Urinary bladder (tissue), 4 donors: ENCODE data around the gene CCDC167. TPM values are rescaled to one million over a fixed set of nuclear protein-coding genes. Genes with fewer than 3 reads are reported as not detected.
"Not testable (repeated sequence)": the region's sequence is repeated elsewhere in the genome, so short reads cannot be mapped to it uniquely, and the experiment has no call there.

Source experiments
- DNase-seq: peaks from one replicate; pipeline ENCODE4 v3.0.0-alpha.2; 2015; ENCODE audit errors: extremely low spot score
- H3K27ac ChIP-seq: one replicate; pipeline ENCODE4 v1.5.1; 2013; ENCODE audit warnings: low read depth, mild to moderate bottlenecking, moderate library complexity
- H3K36me3 ChIP-seq: one replicate; pipeline ENCODE4 v1.6.1; 2013; ENCODE audit warnings: mild to moderate bottlenecking, moderate library complexity; ENCODE audit not compliant: insufficient read depth
- H3K4me1 ChIP-seq: one replicate; pipeline ENCODE4 v1.6.1; 2013; ENCODE audit warnings: mild to moderate bottlenecking, moderate library complexity; ENCODE audit not compliant: insufficient read depth
- H3K4me3 ChIP-seq: one replicate; pipeline ENCODE4 v1.5.1; 2013; ENCODE audit warnings: low read depth, low read length
- WGBS: extraction: QIAGEN DNeasy Blood & Tissue Kit; methylation state at CpG from one replicate; pipeline ENCODE4 v1.1.7; 2013; 5-methylcytosine and 5-hydroxymethylcytosine counted together
- polyA plus RNA-seq: library from polyadenylated mRNA; stranded (reverse); fragments of 200-250 nt; gene quantifications from one replicate; pipeline ENCODE4 v1.2.3, GENCODE V29; 2013
- total RNA-seq: library from RNA; depleted of rRNA; stranded (reverse); fragments of >200 nt; gene quantifications from one replicate; pipeline ENCODE4 v1.2.3, GENCODE V29; 2014
- donor health status: healthy with polysubstance abuse.
- donor health status: healthy.

Gene CCDC167
- total and polyA plus RNA-seq, 2 donors: 10.4 to 25.7 TPM

DNA sequence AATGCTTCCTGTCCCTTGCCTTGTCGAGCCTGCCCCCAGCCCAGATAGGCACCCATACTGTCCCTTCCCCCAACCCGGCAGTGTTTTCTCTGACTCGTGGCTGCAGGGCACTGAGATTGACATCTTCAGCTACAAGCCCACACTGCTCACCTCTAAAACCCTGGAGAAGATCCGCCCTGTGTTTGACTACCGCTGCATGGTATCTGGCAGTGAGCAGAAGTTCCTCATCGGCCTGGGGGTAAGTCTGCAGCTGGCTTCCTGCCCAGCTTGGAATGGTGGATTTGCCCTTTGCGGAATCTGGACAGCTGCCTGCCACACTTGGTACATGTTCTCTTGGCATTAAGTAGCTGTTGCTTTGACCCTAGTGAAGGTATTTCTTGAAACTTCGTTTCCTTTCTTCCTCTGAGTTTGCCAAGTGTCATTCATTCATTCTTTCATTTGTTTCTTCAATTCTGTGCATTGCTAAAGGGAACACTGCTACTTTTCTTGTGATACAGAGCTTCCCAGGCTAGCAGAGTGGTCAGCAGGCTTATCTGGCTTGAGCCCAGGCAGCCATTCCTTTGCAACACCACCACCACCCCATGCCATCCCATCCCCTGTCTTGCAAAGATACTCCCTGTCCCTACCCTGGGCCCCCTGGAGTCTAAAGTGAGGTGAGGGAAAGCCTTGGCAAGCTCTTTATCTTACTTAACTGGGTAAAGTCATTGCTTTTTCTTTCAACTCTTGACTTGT lies 26.2 kb downstream of the CCDC167 start:
- 57% methylated on average over 8 of the region's 8 CpGs for WGBS
- no peak overlapping the region for H3K27ac ChIP-seq
- no peak overlapping the region for H3K4me3 ChIP-seq
- no peak for DNase-seq
- peaks cover 8% of the 10 kb centered on the region for H3K36me3 ChIP-seq
- no peaks in the 10 kb centered on the region for H3K4me1 ChIP-seq

DNA sequence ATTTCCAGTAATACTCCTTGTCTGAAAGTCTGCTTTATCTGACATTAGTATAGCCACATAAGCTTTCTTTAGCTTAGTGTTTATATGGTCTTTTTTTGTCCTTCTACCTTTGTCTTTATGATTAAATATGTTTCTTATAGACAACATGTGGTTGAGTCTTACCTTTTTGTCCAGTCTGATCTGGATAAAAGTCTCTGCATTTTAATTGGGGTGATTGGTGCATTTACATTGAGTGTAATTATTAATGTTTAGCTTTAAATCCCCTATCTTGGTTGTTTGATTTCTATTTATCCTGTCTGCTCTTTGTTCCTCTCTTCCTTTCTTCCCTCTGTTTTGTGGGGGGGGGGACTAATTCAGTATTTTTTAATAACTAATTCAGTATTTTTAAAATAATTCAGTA lies 32.0 kb downstream of the CCDC167 start:
- Histone ChIP-seq H3K36me3 (peaks cover 10% of the 10 kb centered on the region), H3K4me3 (no peak overlapping the region), H3K4me1 (no peaks in the 10 kb centered on the region), H3K27ac (no peak overlapping the region)
- no peak for DNase-seq

DNA sequence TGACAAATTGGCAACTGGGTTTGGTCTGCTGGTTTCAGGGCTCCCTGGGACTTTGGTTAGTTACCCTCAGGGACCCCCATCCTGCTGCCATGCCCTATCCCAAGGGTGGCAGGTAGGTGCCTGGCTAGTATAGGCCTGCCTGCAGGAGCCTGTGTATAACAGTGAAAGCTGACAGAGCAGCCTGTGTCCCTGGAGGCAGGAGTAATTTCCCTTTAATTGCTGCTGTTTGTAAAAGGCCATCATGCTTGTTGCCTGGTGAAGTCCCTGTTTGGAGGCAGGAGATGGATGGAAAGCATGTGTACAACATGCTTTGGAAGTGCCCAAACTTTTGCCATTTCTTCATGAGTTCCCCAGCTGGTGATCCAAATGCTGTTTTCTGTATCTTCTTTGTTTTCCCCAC lies 36.6 kb downstream of the CCDC167 start:
- no peaks in the 10 kb centered on the region for H3K4me1 ChIP-seq
- peaks cover 5% of the 10 kb centered on the region for H3K36me3 ChIP-seq

DNA sequence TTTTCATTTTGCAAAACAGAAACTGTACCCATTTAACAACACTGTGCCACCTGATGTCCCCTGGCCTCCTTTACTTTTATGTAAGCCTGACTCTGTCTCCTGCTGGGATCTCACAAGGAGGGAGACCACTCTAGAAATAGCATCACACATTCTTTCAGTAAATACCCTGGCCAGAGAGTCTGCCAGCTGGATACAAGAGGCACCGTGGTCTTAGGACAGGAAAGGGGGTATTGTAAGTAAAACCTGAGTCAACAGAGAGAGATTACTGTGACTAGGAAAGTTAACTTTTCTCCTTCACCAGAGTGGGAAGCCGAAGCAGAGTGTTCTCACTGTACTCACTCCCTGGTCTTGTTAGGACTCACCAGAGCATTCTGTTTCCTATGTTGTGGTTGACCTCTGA lies 38.9 kb downstream of the CCDC167 start:
- 74% methylated on average over 2 of the region's 2 CpGs for WGBS
- Histone ChIP-seq H3K4me3 (no peak overlapping the region), H3K4me1 (no peaks in the 10 kb centered on the region), H3K36me3 (peaks cover 3% of the 10 kb centered on the region), H3K27ac (no peak overlapping the region)
- no peak for DNase-seq

More for the DNA sequence above, 36.6 kb downstream of the CCDC167 start:
- Histone ChIP-seq H3K27ac (no peak overlapping the region), H3K4me3 (no peak overlapping the region)
- DNase-seq: no peak

DNA sequence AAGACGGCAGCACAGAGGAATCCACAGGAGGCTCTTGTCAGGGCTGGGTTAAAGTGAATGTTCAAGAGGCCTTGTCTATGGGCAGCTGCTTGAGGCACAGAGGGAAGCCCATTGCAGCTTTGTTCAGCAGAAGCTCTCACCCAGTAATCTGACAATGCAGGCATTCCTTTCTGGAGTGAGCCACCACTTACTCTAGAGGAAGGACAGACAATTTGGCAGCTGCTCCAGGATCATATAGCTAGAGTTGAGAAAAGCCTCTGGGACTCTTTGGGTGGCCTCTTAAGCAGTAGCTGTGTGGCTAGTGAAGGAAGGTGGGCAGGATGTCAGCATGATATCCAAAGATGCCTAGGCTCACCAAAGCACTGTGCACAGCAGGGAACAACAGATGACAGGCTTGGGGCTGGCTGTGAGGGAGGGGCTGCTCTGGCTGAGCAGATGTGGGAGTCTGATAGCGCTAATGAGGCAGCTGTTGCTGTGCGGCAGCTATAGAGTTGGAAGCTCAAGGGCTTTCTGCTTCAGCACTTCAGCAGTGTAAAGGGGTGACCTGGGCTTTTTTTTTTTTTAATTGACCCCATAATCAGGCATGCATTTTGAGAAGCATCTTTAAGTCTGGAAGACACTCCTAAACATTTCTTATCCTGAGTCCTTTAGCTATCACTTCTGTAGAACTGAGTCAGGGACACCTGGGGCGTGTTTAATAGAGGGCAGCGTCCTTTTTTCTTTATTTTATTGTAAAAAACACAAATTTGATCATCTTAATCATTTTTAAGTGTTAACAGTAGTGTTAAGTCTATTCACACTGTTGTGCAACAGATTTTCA lies 39.5 kb downstream of the CCDC167 start:
- H3K36me3 ChIP-seq: peaks cover 3% of the 10 kb centered on the region
- DNase-seq: peak; percentile 11
- H3K4me3 ChIP-seq: no peak overlapping the region
- H3K4me1 ChIP-seq: no peaks in the 10 kb centered on the region
- 86% methylated on average over 5 of the region's 5 CpGs for WGBS
- no peak overlapping the region for H3K27ac ChIP-seq

DNA sequence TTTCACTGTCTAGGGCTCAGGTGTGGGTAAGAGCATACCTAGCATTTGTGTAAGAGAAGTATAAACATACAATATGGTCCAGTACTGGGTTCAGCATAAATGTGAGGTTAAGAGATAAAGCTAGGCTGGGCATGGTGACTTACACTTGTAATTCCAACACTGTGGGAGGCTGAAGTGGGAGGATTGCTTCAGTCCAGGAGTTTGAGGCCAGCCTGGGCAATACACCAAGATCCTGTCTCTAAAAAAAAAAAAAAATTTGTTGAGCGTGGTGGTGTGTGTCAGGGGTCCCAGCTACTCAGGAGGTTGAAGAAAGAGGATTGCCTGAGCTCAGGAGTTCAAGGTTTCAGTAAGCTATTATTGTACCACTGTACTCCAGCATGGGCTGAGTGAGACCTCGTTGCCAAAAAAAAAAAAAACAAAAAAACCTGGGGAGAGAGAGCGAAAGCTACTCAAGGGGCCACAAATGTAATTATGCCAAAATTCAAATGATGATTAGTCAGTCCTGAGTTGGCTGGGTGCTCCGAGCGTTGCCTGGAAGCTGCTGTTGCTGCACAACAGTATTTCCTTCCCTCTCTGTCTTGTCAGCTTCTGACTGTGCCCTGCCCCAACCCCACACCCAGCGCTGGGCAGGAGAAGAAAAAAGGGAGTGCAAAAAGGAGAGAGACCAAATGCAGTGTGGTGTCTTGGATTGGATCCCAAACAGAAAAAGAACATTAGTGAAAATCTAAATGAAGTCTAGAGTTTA lies 42.7 kb downstream of the CCDC167 start:
- Histone ChIP-seq H3K4me3 (no peak overlapping the region), H3K4me1 (no peaks in the 10 kb centered on the region), H3K36me3 (no peaks in the 10 kb centered on the region), H3K27ac (no peak overlapping the region)
- DNase-seq: no peak
- 69% methylated on average over 6 of the region's 6 CpGs for WGBS

DNA sequence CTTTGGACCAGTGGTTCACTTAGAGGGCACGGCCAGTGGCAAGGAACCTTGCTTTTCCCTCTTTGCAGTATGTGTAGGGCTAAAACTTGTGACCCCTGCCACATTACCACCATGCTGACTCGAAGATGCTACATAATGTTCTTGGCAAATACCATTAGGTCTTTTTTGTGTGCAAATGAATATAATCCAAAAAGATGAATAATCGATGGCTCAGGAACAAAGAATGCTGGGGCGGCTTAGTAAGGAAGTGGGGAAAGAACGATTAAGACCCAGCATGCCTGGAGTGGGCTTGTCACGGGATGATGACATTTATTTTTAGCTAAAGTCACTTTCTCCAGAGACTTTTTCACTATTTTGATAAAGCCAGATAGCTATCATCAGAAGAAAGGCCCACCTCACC lies 43.6 kb downstream of the CCDC167 start:
- 89% methylated on average over 6 of the region's 6 CpGs for WGBS
- no peak for DNase-seq
- H3K4me3 ChIP-seq: no peak overlapping the region
- H3K36me3 ChIP-seq: no peaks in the 10 kb centered on the region
- H3K4me1 ChIP-seq: no peaks in the 10 kb centered on the region
- no peak overlapping the region for H3K27ac ChIP-seq

DNA sequence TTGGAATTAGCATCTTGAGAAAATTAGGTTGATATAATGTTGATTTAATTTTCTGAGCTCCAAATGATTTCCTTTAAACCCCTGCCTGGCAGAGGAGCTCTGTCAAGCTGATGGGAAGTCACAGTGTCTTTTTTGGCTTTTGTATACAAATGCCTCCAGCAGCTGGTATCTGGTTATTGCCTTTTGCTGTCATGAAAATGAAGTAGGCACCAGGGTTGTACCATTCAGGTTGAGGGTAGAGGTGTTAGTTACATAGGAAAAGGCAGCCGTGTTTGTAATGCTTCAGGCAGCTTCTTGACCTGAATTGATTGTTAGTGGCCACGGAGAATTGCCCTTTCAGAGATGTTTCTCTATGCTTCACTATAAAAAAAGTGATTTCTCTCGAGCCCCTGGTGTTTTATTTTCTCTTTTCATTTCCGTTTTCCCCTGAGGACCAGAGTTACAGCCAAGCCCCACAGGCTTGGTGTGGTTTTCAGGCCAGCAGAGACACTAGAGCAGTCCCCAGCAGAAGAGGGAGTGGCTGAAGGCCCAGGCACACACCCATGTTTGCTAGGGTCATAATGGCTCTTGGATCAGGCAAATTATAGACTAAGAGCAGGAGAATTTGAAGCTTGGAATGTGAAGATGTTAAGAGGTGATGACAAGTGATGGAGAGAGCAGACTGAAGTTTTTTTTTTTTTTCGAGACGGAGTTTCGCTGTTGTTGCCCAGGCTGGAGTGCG lies 45.1 kb downstream of the CCDC167 start:
- Histone ChIP-seq H3K4me1 (no peaks in the 10 kb centered on the region), H3K27ac (no peak overlapping the region), H3K4me3 (no peak overlapping the region), H3K36me3 (peaks cover 1% of the 10 kb centered on the region)
- no peak for DNase-seq
- 87% methylated on average over 8 of the region's 8 CpGs for WGBS

DNA sequence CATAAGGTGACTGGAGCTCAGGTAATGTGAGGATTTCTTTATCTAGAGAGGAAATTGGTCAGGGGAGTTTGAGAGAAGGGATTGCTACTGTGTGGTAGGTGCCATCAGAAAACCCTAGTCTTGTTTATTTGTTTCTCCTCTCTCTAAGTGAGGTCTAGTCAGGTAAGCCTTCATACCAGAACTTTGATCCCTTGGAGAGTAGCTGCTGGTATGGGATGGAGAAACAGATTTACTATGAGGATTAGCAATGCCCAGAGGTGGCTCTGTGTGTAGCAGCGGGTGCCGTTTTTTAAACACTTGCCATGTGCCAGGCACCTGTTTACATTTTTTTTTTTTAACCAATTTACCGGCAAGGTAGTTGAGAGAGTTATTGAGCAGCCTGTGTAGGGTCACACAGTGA lies 47.2 kb downstream of the CCDC167 start:
- no peak overlapping the region for H3K27ac ChIP-seq
- DNase-seq: no peak
- H3K36me3 ChIP-seq: peaks cover 1% of the 10 kb centered on the region
- 83% methylated on average over 3 of the region's 3 CpGs for WGBS
- H3K4me3 ChIP-seq: no peak overlapping the region
- H3K4me1 ChIP-seq: no peaks in the 10 kb centered on the region

DNA sequence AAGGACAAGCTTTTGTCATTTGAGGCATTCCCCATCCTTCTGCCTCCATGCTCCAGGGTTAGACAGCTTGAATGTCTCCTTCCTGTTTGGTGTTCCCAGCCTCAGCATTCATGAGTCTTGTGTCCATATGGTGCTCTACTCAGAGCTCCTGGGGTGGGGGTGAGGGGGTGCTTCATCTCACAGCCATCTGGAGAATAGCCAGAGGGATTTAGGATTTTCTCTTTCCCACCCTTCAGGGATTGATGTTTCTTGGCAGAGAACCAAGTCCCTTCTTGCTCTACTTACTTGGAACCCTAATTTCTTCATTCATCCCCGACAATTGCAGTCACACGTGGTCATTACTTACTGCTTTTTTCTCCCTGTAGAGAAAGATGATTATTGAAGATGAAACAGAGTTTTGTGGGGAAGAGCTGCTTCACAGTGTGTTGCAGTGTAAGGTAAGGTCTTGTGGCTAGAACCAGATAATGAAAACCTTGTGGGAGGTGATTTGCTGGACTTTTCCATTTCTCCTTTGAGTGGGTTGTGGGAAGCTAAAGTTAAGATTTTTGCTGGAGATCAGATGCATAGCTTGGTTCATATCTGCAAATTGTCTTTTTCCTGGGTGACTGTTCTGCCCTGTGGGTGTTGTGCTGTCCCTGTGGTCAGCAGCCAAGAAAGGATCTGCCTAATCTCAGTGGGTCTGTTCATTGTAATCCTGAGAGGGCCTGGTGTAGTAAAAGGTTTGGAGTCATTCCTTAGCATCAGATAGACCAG lies 48.1 kb downstream of the CCDC167 start:
- no peak overlapping the region for H3K4me3 ChIP-seq
- DNase-seq: no peak
- H3K4me1 ChIP-seq: no peaks in the 10 kb centered on the region
- peaks cover 1% of the 10 kb centered on the region for H3K36me3 ChIP-seq
- no peak overlapping the region for H3K27ac ChIP-seq
- 35% methylated on average over 2 of the region's 2 CpGs for WGBS

DNA sequence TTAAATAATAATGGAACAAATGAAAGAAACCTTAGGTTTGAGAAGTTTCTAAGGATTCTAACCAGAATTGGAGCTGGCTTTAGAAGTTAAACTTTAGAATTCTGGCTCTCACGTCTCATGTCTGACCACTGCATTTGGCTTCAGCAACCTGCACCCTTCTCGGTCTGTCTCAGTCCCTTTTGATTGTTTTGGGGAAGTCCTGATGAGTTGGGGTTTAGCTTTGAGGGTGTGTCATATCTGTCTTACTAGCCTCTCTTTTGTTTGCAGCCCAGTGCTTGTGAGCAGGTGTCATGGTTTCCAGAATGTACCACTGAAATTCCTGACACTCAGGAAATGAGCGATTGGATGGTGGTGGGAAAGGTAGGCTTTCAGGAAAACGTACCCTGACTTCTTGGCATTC lies 49.7 kb downstream of the CCDC167 start:
- Histone ChIP-seq H3K4me1 (no peaks in the 10 kb centered on the region), H3K4me3 (no peak overlapping the region), H3K27ac (no peak overlapping the region), H3K36me3 (peaks cover 1% of the 10 kb centered on the region)
- DNase-seq: no peak
- WGBS: 92% methylated on average over 4 of the region's 4 CpGs

DNA sequence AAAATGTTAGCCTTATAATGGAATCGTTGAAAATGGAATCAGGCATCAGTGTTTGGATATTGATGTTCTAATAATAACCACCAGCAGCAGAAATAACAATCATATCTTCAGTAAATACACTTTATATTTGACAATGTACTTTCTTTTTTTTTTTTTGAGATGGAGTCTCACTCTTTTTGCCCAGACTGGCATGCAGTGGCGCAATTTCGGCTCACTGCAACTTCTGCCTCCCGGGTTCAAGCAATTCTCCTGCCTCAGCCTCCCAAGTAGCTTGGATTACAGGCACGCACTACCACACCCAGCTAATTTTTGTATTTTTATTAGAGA lies 56.5 kb downstream of the CCDC167 start:
- H3K4me3 ChIP-seq, H3K4me1 ChIP-seq, H3K27ac ChIP-seq, H3K36me3 ChIP-seq, DNase-seq: not testable (repeated sequence)
- WGBS: 93% methylated on average over 5 of the region's 5 CpGs
